Small intestine (tissue), 7 donors: ENCODE results near the gene BDP1. TPM values are rescaled to one million over a fixed set of nuclear protein-coding genes. Genes with fewer than 3 reads are reported as not detected.
"Not testable (repeated sequence)": the region's sequence is repeated elsewhere in the genome, so short reads cannot be mapped to it uniquely, and the experiment has no call there.

ENCODE experiments used
- DNase-seq, 2 donors: peaks; one replicate each; pipeline versions ENCODE4 v3.0.0 to v3.0.0-alpha.2; 2013
- FAIRE-seq: peaks from 2 replicates; lab custom pipeline; 2012; peaks lifted over from hg19 to GRCh38; lab: Jason Lieb, UNC
- H3K27ac ChIP-seq, 3 donors: one replicate each; pipeline ENCODE4 v1.5.1; 2013; ENCODE audit warnings: low read length in 2 of 3, mild to moderate bottlenecking in 2 of 3, control low read depth in 1 of 3, inconsistent platforms in 1 of 3, low read depth in 1 of 3, moderate library complexity in 1 of 3
- H3K27me3 ChIP-seq, 3 donors: one replicate each; pipeline ENCODE4 v1.6.1; 2013; ENCODE audit warnings: low read length in 3 of 3, inconsistent platforms in 1 of 3; ENCODE audit not compliant: control insufficient read depth in 3 of 3, insufficient read depth in 3 of 3
- H3K36me3 ChIP-seq, 3 donors: one replicate each; pipeline ENCODE4 v1.6.1; 2013; ENCODE audit warnings: low read length in 3 of 3, inconsistent platforms in 1 of 3, low read depth in 1 of 3, mild to moderate bottlenecking in 1 of 3, moderate library complexity in 1 of 3; ENCODE audit not compliant: control insufficient read depth in 3 of 3, insufficient read depth in 2 of 3
- H3K4me1 ChIP-seq, 3 donors: one replicate each; pipeline ENCODE4 v1.6.1; 2013; ENCODE audit warnings: low read length in 2 of 3, inconsistent platforms in 1 of 3, low read depth in 1 of 3, mild to moderate bottlenecking in 1 of 3, moderate library complexity in 1 of 3; ENCODE audit not compliant: control insufficient read depth in 3 of 3, insufficient read depth in 2 of 3
- H3K4me3 ChIP-seq, 3 donors: one replicate each; pipeline ENCODE4 v1.5.1; 2013; ENCODE audit warnings: low read length in 3 of 3, control low read depth in 1 of 3, inconsistent platforms in 1 of 3, low read depth in 1 of 3, mild to moderate bottlenecking in 1 of 3, moderate library complexity in 1 of 3
- H3K9me3 ChIP-seq, 2 donors: one replicate each; pipeline ENCODE4 v1.6.1; 2013; ENCODE audit warnings: low read depth in 1 of 2, low read length in 1 of 2; ENCODE audit not compliant: control insufficient read depth in 2 of 2, insufficient read depth in 1 of 2
- WGBS, 3 donors: extraction: QIAGEN DNeasy Blood & Tissue Kit; methylation state at CpG; one replicate each; pipeline ENCODE4 v1.1.7; 2013; 5-methylcytosine and 5-hydroxymethylcytosine counted together
- polyA plus RNA-seq, 4 donors: library from polyadenylated mRNA; stranded (reverse) in 3 of 4; unstranded in 1 of 4; fragments of 200-250 nt in 3 of 4; fragments of 120-200 nt in 1 of 4; gene quantifications; one replicate each; pipeline versions ENCODE4 v1.2.1 to v1.2.3, GENCODE V29; 2013
- donor health status: healthy with polysubstance abuse.
- donor health status: control.
- donor health status: control.
- donor health status: Bipolar disorder and iron deficiency.
- donor health status: healthy.

The BDP1 gene
- polyA plus RNA-seq, 4 donors = 5.7 to 22.8 (median 8.2) TPM

DNA sequence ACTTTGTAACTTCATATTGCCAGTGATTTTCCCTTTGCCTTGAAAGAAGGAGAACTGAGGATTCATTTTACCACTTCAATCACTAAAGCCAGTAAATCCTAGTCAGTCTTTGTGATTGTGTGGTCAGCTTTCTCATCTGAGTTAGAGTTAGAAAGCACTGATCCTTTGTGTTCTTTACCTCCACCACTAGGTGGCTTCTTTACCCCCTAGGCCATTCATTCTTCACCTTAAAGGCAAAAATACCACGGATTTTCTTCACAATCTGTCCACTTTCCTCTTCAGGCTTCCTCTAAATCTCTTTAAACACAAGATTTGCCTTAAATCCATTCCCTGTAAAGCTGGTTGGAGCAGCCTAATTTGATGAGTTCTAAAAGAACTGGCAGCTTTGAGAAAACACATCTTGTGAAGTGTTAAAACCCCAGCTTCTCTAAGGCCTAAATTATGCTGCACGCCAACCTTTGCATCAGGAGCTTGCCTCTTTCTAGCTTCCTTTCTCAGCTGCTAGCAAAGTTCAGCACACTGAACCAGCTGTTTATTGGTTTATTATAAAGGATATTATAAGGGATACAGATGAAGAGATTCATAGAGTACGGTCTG lies 20.4 kb downstream of the BDP1 start:
- Histone ChIP-seq H3K4me3 (no peak overlapping the region), H3K4me1 (no peaks in the 10 kb centered on the region), H3K27ac (no peak overlapping the region), H3K36me3 (peaks cover 0 to 54% (median 4%) of the 10 kb centered on the region in 3 donors), H3K9me3 (no peaks in the 10 kb centered on the region), H3K27me3 (no peaks in the 10 kb centered on the region)
- FAIRE-seq = no peak
- peak; percentile 3 to 7 for DNase-seq
- 69% methylated on average over 3 of the region's 3 CpGs for WGBS, 3 donors

- Histone ChIP-seq H3K27ac (no peak overlapping the region), H3K36me3 (peaks cover 0 to 28% (median 8%) of the 10 kb centered on the region in 3 donors), H3K9me3 (no peaks in the 10 kb centered on the region), H3K4me1 (no peaks in the 10 kb centered on the region), H3K4me3 (no peak overlapping the region), H3K27me3 (no peaks in the 10 kb centered on the region)
- no peak for FAIRE-seq
- no peak for DNase-seq
Measured at GRCh38 chr5:71481441-71481840, 26.0 kb downstream of the BDP1 start.

DNA sequence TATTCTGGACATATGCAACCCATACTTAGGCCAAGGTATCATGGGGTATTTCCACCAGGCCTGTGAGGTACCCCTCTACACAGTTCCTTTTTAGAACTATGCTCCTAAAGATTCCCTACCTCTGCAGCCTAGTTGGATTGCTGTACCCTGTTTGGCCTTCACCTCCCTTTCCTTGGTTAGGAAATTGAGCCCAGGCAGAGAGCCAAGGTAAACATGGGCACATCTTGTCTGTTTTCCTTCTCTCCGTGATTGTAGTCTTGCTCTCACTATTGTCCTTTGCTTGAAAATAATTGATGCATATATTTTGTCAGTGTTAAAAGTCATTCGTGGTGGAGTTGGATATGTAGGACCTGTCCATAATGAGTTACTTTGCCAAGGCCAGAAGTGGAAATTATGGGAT lies 26.7 kb downstream of the BDP1 start:
- H3K9me3 ChIP-seq = no peaks in the 10 kb centered on the region
- DNase-seq (peak; percentile 5 to 20), FAIRE-seq (no peak)
- peaks cover 0 to 23% (median 8%) of the 10 kb centered on the region in 3 donors for H3K36me3 ChIP-seq
- H3K4me1 ChIP-seq = no peaks in the 10 kb centered on the region
- no peak overlapping the region for H3K27ac ChIP-seq
- no peak overlapping the region for H3K4me3 ChIP-seq
- H3K27me3 ChIP-seq = no peaks in the 10 kb centered on the region
- 27 to 55% (median 55%) methylated on average over 2 of the region's 2 CpGs for WGBS, 3 donors

DNA sequence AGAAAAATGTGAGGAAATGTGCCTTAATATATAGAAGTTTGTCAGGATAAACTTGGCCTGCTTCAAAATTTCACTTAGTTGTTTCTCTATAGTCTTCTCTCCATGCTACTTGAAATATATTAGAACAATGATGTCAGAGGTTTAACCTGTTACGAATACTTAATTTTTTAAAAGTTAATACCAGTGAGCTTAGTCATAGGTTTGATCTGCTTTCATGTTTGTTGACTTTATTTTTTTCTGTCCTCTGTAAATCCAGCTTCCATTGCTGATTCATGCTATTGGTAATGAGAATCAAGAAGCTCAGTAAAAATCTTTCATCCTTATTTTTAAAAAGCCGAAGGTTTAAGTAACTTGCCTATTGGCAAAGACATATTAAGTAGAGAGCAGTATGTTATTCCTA lies 27.9 kb downstream of the BDP1 start:
- no peak overlapping the region for H3K27ac ChIP-seq
- peaks cover 4 to 24% (median 10%) of the 10 kb centered on the region in 3 donors for H3K36me3 ChIP-seq
- H3K4me1 ChIP-seq = no peaks in the 10 kb centered on the region
- no peaks in the 10 kb centered on the region for H3K27me3 ChIP-seq
- H3K9me3 ChIP-seq = no peaks in the 10 kb centered on the region
- FAIRE-seq (no peak), DNase-seq (no peak)
- WGBS, 3 donors = 91 to 96% (median 96%) methylated on average over 2 of the region's 2 CpGs
- no peak overlapping the region for H3K4me3 ChIP-seq

DNA sequence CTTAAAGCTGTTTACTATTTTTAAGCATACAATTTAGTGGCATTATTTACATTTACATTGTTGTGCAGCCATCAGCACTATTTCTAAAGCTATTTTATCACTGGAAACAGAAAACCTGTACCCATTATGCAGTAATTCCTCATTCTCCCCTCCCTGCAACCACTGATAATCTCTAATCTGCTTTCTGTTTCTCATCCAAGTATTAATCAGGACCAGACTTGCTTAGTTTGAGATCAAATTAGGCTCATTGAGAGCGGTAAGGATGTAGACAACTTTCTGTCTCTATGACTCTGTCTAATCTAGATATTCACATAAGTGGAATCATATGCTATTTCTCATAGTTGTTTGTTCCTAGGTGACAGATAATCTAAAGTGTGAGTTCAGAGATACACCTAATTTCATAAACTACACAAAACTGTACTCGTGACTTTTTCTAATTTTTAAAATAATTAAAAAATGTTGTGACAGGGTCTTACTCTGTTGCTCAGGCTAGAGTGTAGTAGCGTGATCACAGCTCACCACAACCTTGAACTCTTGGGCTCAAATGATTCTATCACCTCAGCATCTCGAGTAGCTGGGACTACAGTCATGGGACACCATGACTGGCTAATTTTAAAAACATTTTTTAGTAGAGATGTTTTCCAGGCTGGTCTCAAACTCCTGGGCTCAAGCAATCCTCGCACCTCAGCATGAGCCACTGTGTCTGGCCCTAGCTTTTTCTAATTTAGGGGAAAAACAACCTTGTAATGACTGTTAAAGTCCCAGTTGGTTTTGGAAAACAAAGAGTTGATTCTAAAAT lies 37.6 kb downstream of the BDP1 start:
- H3K4me3 ChIP-seq = no peak overlapping the region
- H3K4me1 ChIP-seq = no peaks in the 10 kb centered on the region
- WGBS, 3 donors = 91 to 96% (median 95%) methylated on average over 5 of the region's 5 CpGs
- DNase-seq (no peak), FAIRE-seq (no peak)
- H3K27me3 ChIP-seq = no peaks in the 10 kb centered on the region
- H3K36me3 ChIP-seq = peaks cover 5 to 36% (median 6%) of the 10 kb centered on the region in 3 donors
- H3K9me3 ChIP-seq = no peaks in the 10 kb centered on the region
- H3K27ac ChIP-seq = no peak overlapping the region

GRCh38 chr5:71494202-71494601 lies 38.8 kb downstream of the BDP1 start:
- not testable (repeated sequence) for H3K4me1 ChIP-seq, H3K4me3 ChIP-seq, FAIRE-seq, DNase-seq, H3K27me3 ChIP-seq, H3K27ac ChIP-seq, H3K9me3 ChIP-seq
- 95 to 96% (median 95%) methylated on average over 4 of the region's 4 CpGs for WGBS, 3 donors
- peaks cover 4 to 37% (median 6%) of the 10 kb centered on the region in 3 donors for H3K36me3 ChIP-seq

DNA sequence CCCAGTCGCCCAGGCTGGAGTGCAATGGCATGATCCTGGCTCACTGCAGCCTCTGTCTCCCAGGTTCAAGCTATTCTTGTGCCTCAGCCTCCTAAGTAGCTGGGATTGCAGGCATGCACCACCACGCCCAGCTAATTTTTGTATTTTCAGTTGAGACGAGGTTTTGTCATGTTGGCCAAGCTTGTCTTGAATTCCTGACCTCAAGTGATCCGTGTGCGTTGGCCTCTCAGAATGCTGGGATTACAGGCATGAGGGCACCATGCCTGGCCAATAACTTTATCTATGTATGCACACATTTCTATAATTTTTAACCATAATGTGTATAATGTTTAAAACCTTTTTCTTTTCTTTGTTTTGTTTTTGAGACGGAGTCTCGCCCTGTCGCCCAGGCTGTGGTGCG lies 43.3 kb downstream of the BDP1 start:
- not testable (repeated sequence) for H3K9me3 ChIP-seq, FAIRE-seq, H3K4me3 ChIP-seq, H3K27ac ChIP-seq, H3K4me1 ChIP-seq, H3K27me3 ChIP-seq, DNase-seq
- H3K36me3 ChIP-seq = peaks cover 4 to 57% (median 4%) of the 10 kb centered on the region in 3 donors
- 94 to 97% (median 96%) methylated on average over 9 of the region's 9 CpGs for WGBS, 3 donors

DNA sequence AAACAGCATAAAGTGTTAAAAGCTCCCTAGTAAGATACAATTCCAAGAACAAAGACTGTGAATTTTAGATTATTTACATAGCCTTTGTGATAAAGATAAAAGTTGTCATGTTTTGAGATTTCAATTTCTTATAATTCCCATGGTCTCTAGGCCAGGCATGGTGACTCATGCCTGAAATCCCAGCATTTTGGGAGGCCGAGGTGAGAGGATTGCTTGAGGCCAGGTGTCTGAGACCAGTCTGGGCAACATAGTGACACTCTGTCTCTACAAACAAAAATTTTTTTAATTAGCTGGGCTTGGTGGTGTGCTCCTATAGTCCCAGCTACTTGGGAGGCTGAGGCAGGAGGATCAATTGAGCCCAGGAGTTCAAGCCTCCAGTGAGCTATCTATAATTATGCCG lies 48.1 kb downstream of the BDP1 start:
- no peak for FAIRE-seq
- Histone ChIP-seq H3K27ac (no peak overlapping the region), H3K4me3 (no peak overlapping the region), H3K9me3 (no peaks in the 10 kb centered on the region), H3K36me3 (peaks cover 3 to 51% (median 10%) of the 10 kb centered on the region in 3 donors), H3K27me3 (no peaks in the 10 kb centered on the region), H3K4me1 (no peaks in the 10 kb centered on the region)
- 95 to 100% (median 98%) methylated on average over 2 of the region's 2 CpGs for WGBS, 3 donors
- no peak for DNase-seq
